ENCODE measurements around the gene CAGE1. TPM values are rescaled to one million over a fixed set of nuclear protein-coding genes. Genes with fewer than 3 reads are reported as not detected.

CAGE1 gene
- total RNA-seq, 6 experiments from 2014 or later, result 0.22 TPM; not detected in 5

DNA sequence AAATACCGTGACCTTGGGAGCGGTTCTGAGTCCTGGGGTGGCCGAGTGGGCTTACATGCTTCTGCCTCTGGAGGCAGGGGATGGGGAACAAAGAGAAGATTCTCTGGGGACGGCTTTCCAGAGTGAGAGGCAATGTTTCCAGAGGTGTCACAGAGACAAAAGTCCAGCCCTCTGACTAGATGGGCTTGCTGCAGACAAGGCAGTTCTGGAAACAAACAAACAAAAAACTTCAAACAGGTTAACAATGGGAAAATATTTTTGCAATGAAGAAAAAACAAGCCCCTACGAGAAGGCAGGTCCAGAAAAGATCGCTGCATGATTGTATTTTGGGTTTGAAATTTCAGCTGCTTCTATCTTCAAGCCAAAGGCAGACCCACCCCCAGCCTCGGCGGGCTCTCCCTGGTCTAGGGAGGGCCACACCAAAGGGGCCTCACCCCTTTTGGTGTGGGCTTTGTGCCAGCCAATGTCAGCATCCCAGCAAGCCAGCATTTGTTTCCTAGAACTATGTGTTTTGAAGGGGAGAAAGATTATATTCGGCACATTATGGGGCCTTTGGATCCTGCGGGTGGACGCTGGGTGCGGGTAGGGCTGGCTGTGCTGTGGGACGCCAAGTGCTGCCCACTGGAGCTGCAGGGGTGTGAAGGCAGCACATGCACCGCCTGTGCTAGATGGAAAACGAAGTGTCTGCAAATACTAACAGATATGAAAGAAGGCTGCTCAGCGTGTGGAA, 43.0 kb upstream of the CAGE1 start:
- Mint-ChIP-seq H3K27ac (no peak overlapping the region), H3K4me1 (ENCODE audit: low read depth) (peaks cover 14% of the 10 kb centered on the region; the same call in 1 of the 2 replicates), H3K4me3 (peak overlapping the region; percentile 71; the same call in 1 of the 2 replicates), H3K36me3 (ENCODE audit: low read depth) (no peaks in the 10 kb centered on the region), H3K27me3 (ENCODE audit: insufficient read depth) (no peaks in the 10 kb centered on the region; the same call in none of the 2 replicates), H3K9me3 (no peaks in the 10 kb centered on the region)
- TF ChIP-seq CTCF (IDR thresholded peaks at IDR 0.05), result no peak
- no peak for DNase-seq

GRCh38 chr6:7431674-7432390, 42.3 kb upstream of the CAGE1 start:
- DNase-seq, result no peak
- H3K27me3 Mint-ChIP-seq (ENCODE audit: insufficient read depth), result no peaks in the 10 kb centered on the region; the same call in none of the 2 replicates
- no peaks in the 10 kb centered on the region for H3K36me3 Mint-ChIP-seq (ENCODE audit: low read depth)
- H3K4me3 Mint-ChIP-seq, result peak overlapping the region; percentile 71; the same call in 1 of the 2 replicates
- no peaks in the 10 kb centered on the region for H3K9me3 Mint-ChIP-seq
- no peak overlapping the region for H3K27ac Mint-ChIP-seq
- peaks cover 14% of the 10 kb centered on the region; the same call in 1 of the 2 replicates for H3K4me1 Mint-ChIP-seq (ENCODE audit: low read depth)
- no peak for TF ChIP-seq CTCF (IDR thresholded peaks at IDR 0.05)

- Mint-ChIP-seq H3K9me3 (no peaks in the 10 kb centered on the region), H3K27me3 (ENCODE audit: insufficient read depth) (no peaks in the 10 kb centered on the region; the same call in none of the 2 replicates), H3K4me1 (ENCODE audit: low read depth) (peaks cover 14% of the 10 kb centered on the region; the same call in 1 of the 2 replicates), H3K36me3 (ENCODE audit: low read depth) (no peaks in the 10 kb centered on the region), H3K4me3 (no peak overlapping the region; the same call in 1 of the 2 replicates), H3K27ac (no peak overlapping the region)
- no peak for DNase-seq
- no peak for TF ChIP-seq CTCF (IDR thresholded peaks at IDR 0.05)
These were observed 41.8 kb upstream of the CAGE1 start for GRCh38 chr6:7431313-7431673.

- Mint-ChIP-seq H3K4me3 (no peak overlapping the region), H3K4me1 (ENCODE audit: low read depth) (no peaks in the 10 kb centered on the region), H3K27me3 (ENCODE audit: insufficient read depth) (no peaks in the 10 kb centered on the region; the same call in 1 of the 2 replicates), H3K27ac (no peak overlapping the region), H3K9me3 (no peaks in the 10 kb centered on the region), H3K36me3 (ENCODE audit: low read depth) (no peaks in the 10 kb centered on the region)
- no peak for DNase-seq
- no peak for TF ChIP-seq CTCF (IDR thresholded peaks at IDR 0.05)
These were observed 37.1 kb upstream of the CAGE1 start for GRCh38 chr6:7426447-7427169.

- no peak overlapping the region for H3K4me3 Mint-ChIP-seq
- no peak for DNase-seq
- no peak overlapping the region for H3K27ac Mint-ChIP-seq
- no peaks in the 10 kb centered on the region; the same call in 1 of the 2 replicates for H3K27me3 Mint-ChIP-seq (ENCODE audit: insufficient read depth)
- TF ChIP-seq CTCF (IDR thresholded peaks at IDR 0.05), result no peak
- no peaks in the 10 kb centered on the region for H3K36me3 Mint-ChIP-seq (ENCODE audit: low read depth)
- no peaks in the 10 kb centered on the region for H3K4me1 Mint-ChIP-seq (ENCODE audit: low read depth)
- no peaks in the 10 kb centered on the region for H3K9me3 Mint-ChIP-seq
These were observed 36.3 kb upstream of the CAGE1 start for GRCh38 chr6:7425808-7426190.

Data from HFFc6 (cell line).